ENCODE data around the gene OSGIN1.
A peak's percentile ranks its signal among the peaks of the same experiment; 100 is the strongest.

OSGIN1 gene

DNA sequence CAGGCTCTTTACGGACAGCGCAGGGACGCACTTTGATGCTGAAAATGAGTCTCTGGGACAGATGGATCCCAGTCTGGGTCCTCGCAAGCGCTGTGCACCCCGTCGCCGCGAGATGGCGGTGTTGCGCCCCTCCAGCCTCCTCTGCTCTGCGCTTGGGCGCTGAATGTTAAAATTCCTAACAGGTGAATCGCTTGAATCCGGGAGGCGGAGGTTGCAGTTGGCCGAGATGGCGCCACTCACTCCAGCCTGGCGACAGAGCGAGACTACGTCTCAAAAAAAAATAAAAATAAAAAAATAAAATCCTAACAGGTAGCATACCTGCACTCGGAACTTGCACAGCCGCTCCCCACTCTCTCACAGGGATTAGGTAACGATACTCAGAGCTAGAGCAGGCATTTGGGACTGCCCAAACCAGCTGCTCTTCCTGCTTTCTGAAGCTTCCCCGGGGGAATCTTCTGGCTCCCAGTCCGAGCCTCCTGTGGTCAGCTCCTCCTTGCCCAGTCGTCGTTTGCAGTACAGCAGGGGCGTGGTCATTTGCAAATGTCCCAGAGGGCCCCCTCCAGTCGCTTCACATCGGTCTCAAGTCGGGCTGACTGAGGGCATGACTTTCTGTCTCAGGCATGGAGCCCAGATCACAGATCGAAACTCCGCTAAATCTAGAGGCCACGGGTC lies 26.2 kb upstream of the OSGIN1 start (continued):
- TF ChIP-seq KLF7 (tag by site-specific recombination; IDR thresholded peaks at IDR 0.05; ENCODE audit: borderline replicate concordance): no peak
- no peak for TF ChIP-seq ZNF138 (tag by site-specific recombination; IDR thresholded peaks at IDR 0.05; ENCODE audit: borderline replicate concordance)
- TF ChIP-seq ZNF561 (tag by site-specific recombination; IDR thresholded peaks at IDR 0.05; ENCODE audit: borderline replicate concordance): 0 out of 2 replicates have a peak, but pooled peaks have one; percentile 17
- 0 out of 2 replicates have a peak, but pooled peaks have one; percentile 23 for TF ChIP-seq ZXDB (tag by site-specific recombination; IDR thresholded peaks at IDR 0.05)

DNA sequence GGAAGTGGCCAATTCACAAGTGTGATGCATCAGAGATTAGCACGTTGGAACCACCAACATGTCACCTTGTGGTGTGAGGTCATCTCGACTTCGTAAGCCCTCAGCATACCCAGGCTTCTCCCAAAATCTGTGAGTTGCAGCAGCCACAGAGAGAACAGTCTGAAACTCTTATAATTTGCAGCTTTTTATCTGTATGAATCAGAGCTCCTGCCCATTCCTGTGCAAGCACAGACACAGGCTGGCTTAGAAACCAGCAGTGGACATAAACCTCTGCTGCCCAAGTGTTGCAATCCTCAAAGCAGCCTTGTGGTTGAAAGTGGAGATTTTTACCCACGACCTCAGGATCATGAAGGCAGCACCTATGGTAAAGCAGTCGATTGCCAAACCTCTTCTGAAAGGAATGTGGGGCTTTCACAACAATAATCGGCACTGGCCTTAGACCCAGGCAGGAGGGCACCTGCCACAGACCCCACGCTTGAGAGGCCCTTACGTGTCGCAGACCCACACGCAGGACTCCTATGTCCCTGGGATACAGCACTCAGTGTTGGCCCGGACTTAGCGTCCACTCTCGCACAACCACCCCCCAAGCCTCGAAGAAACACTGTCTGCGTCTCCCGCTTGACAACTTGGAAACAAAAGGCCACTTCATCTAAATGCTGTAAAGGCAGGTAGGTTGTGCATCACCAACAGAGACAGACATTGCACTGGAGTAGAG lies 24.5 kb upstream of the OSGIN1 start:
- Histone ChIP-seq H3K9me3 (ENCODE audit: control insufficient read depth, insufficient read depth, low read depth, low read length) (no peaks in the 10 kb centered on the region), H3K4me3 (ENCODE audit: low read depth, low read length) (no peak overlapping the region), H3K27ac (ENCODE audit: extremely low read depth, low read depth, low read length) (no peak overlapping the region), H3K36me3 (ENCODE audit: control insufficient read depth in 2 of 2, insufficient read depth in 1 of 2, low read length in 2 of 2) (no peaks in the 10 kb centered on the region), H3K4me1 (ENCODE audit: control insufficient read depth, insufficient read depth, low read length) (no peaks in the 10 kb centered on the region)
- ChIA-PET POLR2A (no interaction called here), CTCF (interaction anchor here (0.6 to 4.3 kb wide), 6 partner anchors 9 to 138 kb away, joined by 3 to 29 read pairs (median 12); partner anchors contain the start of gene OSGIN1)
- TF ChIP-seq ZNF701 (tag by site-specific recombination; IDR thresholded peaks at IDR 0.05): no peak
- TF ChIP-seq ZNF670 (tag by site-specific recombination; IDR thresholded peaks at IDR 0.05; ENCODE audit: low read depth): no peak
- TF ChIP-seq ZNF132 (tag by site-specific recombination; IDR thresholded peaks at IDR 0.05; ENCODE audit: borderline replicate concordance): no peak
- TF ChIP-seq, protein P1, sequence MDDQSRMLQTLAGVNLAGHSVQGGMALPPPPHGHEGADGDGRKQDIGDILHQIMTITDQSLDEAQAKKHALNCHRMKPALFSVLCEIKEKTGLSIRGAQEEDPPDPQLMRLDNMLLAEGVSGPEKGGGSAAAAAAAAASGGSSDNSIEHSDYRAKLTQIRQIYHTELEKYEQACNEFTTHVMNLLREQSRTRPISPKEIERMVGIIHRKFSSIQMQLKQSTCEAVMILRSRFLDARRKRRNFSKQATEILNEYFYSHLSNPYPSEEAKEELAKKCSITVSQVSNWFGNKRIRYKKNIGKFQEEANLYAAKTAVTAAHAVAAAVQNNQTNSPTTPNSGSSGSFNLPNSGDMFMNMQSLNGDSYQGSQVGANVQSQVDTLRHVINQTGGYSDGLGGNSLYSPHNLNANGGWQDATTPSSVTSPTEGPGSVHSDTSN (CRISPR knock-in tag; IDR thresholded peaks at IDR 0.05): no peak
- no peak for TF ChIP-seq SETDB1 (IDR thresholded peaks at IDR 0.05; ENCODE audit: insufficient read length, low read length)
- TF ChIP-seq SP3 (tag by site-specific recombination; IDR thresholded peaks at IDR 0.05): no peak
- no peak for TF ChIP-seq KLF7 (tag by site-specific recombination; IDR thresholded peaks at IDR 0.05; ENCODE audit: borderline replicate concordance)
- TF ChIP-seq ZNF184 (tag by site-specific recombination; IDR thresholded peaks at IDR 0.05): no peak
- no peak for TF ChIP-seq ZNF747 (tag by site-specific recombination; IDR thresholded peaks at IDR 0.05)
- TF ChIP-seq, protein P2, sequence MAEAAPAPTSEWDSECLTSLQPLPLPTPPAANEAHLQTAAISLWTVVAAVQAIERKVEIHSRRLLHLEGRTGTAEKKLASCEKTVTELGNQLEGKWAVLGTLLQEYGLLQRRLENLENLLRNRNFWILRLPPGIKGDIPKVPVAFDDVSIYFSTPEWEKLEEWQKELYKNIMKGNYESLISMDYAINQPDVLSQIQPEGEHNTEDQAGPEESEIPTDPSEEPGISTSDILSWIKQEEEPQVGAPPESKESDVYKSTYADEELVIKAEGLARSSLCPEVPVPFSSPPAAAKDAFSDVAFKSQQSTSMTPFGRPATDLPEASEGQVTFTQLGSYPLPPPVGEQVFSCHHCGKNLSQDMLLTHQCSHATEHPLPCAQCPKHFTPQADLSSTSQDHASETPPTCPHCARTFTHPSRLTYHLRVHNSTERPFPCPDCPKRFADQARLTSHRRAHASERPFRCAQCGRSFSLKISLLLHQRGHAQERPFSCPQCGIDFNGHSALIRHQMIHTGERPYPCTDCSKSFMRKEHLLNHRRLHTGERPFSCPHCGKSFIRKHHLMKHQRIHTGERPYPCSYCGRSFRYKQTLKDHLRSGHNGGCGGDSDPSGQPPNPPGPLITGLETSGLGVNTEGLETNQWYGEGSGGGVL (tag by site-specific recombination; IDR thresholded peaks at IDR 0.05): no peak

DNA sequence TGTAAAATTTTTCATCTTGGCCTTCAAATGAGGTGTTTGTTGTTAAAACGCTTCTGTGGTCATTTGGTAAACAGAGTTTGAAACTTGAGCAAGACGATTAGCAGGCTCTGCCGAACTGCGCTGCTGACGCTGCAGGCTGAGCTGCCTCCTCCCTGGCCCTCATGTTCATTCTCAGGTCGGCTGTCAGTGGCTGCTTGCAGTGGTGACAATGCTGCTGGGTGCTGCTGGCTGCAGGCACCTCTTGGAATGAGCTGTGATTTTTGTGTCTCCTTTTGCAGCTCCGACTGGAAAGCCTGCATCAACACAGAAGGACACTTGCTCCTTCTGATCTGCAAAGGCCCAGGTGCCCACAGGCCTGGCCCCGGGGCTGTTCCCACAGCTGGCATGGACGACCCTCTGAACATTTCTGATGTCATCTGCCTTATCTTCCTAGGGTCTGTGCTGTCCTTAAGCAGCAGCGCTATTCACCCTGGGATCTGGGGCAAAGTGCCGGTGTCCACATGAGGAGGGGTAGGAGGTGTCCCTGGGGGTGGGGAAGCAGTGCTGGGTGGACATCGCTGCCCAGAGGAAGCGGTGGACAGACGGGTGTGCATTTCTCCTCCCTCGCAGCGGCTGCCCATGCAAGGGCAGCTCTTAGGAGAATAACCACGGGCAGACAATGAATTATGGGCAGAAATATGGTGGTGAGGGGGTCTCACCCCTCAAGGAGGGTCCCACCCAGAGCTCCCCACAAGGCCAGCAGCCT lies 23.1 kb upstream of the OSGIN1 start:
- Histone ChIP-seq H3K9me3 (ENCODE audit: control insufficient read depth, insufficient read depth, low read depth, low read length) (no peaks in the 10 kb centered on the region), H3K4me3 (ENCODE audit: low read depth, low read length) (no peak overlapping the region), H3K4me1 (ENCODE audit: control insufficient read depth, insufficient read depth, low read length) (no peaks in the 10 kb centered on the region), H3K27ac (ENCODE audit: extremely low read depth, low read depth, low read length) (no peak overlapping the region), H3K36me3 (ENCODE audit: control insufficient read depth in 2 of 2, insufficient read depth in 1 of 2, low read length in 2 of 2) (no peaks in the 10 kb centered on the region)
- no peak for TF ChIP-seq ZNF843 (tag by site-specific recombination; IDR thresholded peaks at IDR 0.05)
- POLR2A ChIA-PET: no interaction called here
- CTCF ChIA-PET: interaction anchor here (0.7 to 4.0 kb wide), 4 partner anchors 8 to 136 kb away, joined by 3 to 29 read pairs (median 5); no protein-coding TSS in a partner anchor
